ENCODE results near the gene ATP13A4.
A peak's percentile ranks its signal among the peaks of the same experiment; 100 is the strongest.
"Not testable (repeated sequence)": the region's sequence is repeated elsewhere in the genome, so short reads cannot be mapped to it uniquely, and the experiment has no call there.

The ATP13A4 gene

GRCh38 chr3:193560091-193560490 lies 5.4 kb upstream of the ATP13A4 start:
- no peak for DNase-seq

GRCh38 chr3:193559100-193559499 lies 4.4 kb upstream of the ATP13A4 start:
- DNase-seq: no peak

GRCh38 chr3:193556841-193557240 lies 2.1 kb upstream of the ATP13A4 start:
- peak; percentile 67 for DNase-seq

- peak; percentile 35 for DNase-seq
Observed at GRCh38 chr3:193553586-193553985, 1.1 kb downstream of the ATP13A4 start.

GRCh38 chr3:193552923-193553322 lies 1.8 kb downstream of the ATP13A4 start:
- DNase-seq: peak; percentile 38

GRCh38 chr3:193548406-193548805 lies 6.3 kb downstream of the ATP13A4 start:
- no peak for DNase-seq

- no peak for DNase-seq
Observed at GRCh38 chr3:193546129-193546528, 8.6 kb downstream of the ATP13A4 start.

GRCh38 chr3:193545304-193545703 lies 9.4 kb downstream of the ATP13A4 start:
- no peak for DNase-seq

- DNase-seq: no peak
Observed at GRCh38 chr3:193544289-193544688, 10.4 kb downstream of the ATP13A4 start.

- no peak for DNase-seq
Observed at GRCh38 chr3:193530231-193531165, 24.2 kb downstream of the ATP13A4 start.

- DNase-seq: not testable (repeated sequence)
Observed at GRCh38 chr3:193526085-193526484, 28.6 kb downstream of the ATP13A4 start.

GRCh38 chr3:193522473-193522872 lies 32.2 kb downstream of the ATP13A4 start:
- DNase-seq: no peak

GRCh38 chr3:193520738-193521137 lies 34.0 kb downstream of the ATP13A4 start:
- DNase-seq: no peak

- no peak for DNase-seq
Observed at GRCh38 chr3:193515966-193516365, 38.7 kb downstream of the ATP13A4 start.

- DNase-seq: no peak
Observed at GRCh38 chr3:193510154-193510553, 44.5 kb downstream of the ATP13A4 start.

- DNase-seq: no peak
Observed at GRCh38 chr3:193509103-193509965, 45.4 kb downstream of the ATP13A4 start.

GRCh38 chr3:193508108-193508507 lies 46.6 kb downstream of the ATP13A4 start:
- no peak for DNase-seq

- DNase-seq: no peak
Observed at GRCh38 chr3:193507566-193507965, 47.1 kb downstream of the ATP13A4 start.

- no peak for DNase-seq
Observed at GRCh38 chr3:193506921-193507320, 47.8 kb downstream of the ATP13A4 start.

GRCh38 chr3:193502871-193503270 lies 51.8 kb downstream of the ATP13A4 start:
- DNase-seq: no peak

- DNase-seq: no peak
Observed at GRCh38 chr3:193499801-193500485, 54.8 kb downstream of the ATP13A4 start.

GRCh38 chr3:193499136-193499770 lies 55.4 kb downstream of the ATP13A4 start:
- no peak for DNase-seq

- DNase-seq: no peak
Observed at GRCh38 chr3:193498215-193498614, 56.5 kb downstream of the ATP13A4 start.

Data from COR-L47 (cell line).